ENCODE data around the gene TBC1D1. TPM values are rescaled to one million over a fixed set of nuclear protein-coding genes. Genes with fewer than 3 reads are reported as not detected.

The TBC1D1 gene
- total and polyA plus RNA-seq, 2 donors (not counting 3 experiments of a cell fraction or from before 2014, with no cell fraction given), result 63.5 to 116 TPM

DNA sequence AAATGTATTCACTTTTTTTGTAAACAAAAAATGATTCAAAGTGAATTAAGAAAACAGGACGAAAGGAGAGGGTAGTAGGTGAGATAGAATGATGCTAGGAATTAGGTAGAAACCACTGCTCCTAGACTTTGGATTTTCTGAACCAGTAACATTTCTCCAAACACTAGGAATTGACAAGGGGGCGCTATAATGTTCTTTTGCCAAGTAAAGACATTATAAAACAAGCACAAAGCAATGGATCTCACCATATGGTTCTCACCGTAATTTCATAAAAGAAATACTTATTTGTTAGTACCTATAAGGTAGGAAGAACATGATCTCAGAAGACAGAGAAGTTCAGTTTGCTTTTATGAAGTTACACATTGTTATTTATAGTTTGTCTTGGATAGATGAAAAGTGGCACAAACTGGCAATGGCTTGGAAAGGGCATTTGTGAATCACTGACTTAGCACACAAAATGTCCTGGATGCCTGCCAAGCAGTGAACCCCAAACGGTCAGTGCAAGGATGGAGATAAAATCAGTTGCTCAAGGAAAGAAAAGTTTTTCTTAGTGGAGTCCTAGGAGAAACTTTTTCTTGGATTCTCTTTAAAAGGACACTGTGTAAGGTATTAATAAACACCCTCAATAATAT is 8.1 kb upstream of the TBC1D1 start:
- FAIRE-seq, result no peak
- no peak overlapping the region for H3K9ac ChIP-seq (replicated peaks; ENCODE audit: extremely low read depth, insufficient read depth, low read length)
- H3K4me2 ChIP-seq (ENCODE audit: insufficient read depth, low read length), result no peak overlapping the region
- CTCF ChIA-PET, result no interaction called here
- intact Hi-C loops (cut with micrococcal nuclease) (no loop called here), dilution Hi-C loops (cut with MboI; ENCODE audit: extremely low pct_ligation_motif_present, low sequenced_read_pairs) (no loop called here)
- peaks cover 2 to 5% of the 10 kb centered on the region in 2 experiments for H3K27me3 ChIP-seq (ENCODE audit: control insufficient read depth in 2 of 2, insufficient read depth in 2 of 2, low read length in 2 of 2)
- H3K36me3 ChIP-seq (ENCODE audit: control insufficient read depth in 2 of 2, extremely low read depth in 1 of 2, insufficient read depth in 2 of 2, low read length in 2 of 2), result no peaks in the 10 kb centered on the region
- H3K4me3 ChIP-seq (replicated peaks in 1 of 3; ENCODE audit: insufficient read depth in 1 of 3, low read depth in 1 of 3, low read length in 3 of 3), result no peak overlapping the region
- TF ChIP-seq MAX (IDR thresholded peaks at IDR 0.05; ENCODE audit: insufficient read depth, insufficient read length), result no peak
- TF ChIP-seq, protein P1, sequence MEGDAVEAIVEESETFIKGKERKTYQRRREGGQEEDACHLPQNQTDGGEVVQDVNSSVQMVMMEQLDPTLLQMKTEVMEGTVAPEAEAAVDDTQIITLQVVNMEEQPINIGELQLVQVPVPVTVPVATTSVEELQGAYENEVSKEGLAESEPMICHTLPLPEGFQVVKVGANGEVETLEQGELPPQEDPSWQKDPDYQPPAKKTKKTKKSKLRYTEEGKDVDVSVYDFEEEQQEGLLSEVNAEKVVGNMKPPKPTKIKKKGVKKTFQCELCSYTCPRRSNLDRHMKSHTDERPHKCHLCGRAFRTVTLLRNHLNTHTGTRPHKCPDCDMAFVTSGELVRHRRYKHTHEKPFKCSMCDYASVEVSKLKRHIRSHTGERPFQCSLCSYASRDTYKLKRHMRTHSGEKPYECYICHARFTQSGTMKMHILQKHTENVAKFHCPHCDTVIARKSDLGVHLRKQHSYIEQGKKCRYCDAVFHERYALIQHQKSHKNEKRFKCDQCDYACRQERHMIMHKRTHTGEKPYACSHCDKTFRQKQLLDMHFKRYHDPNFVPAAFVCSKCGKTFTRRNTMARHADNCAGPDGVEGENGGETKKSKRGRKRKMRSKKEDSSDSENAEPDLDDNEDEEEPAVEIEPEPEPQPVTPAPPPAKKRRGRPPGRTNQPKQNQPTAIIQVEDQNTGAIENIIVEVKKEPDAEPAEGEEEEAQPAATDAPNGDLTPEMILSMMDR (IDR thresholded peaks at IDR 0.05; ENCODE audit: extremely low read depth in 1 of 2, insufficient read depth in 1 of 2, low read depth in 1 of 2, low read length in 2 of 2), result peak in 1 of 2 donors; percentile 10
- no peaks in the 10 kb centered on the region for H4K20me1 ChIP-seq (replicated peaks; ENCODE audit: control insufficient read depth, extremely low read depth, insufficient read depth, low read length)
- POLR2A ChIA-PET, result no interaction called here
- H3K79me2 ChIP-seq (ENCODE audit: control insufficient read depth, insufficient read depth, low read length), result no peaks in the 10 kb centered on the region
- no peaks in the 10 kb centered on the region for H3K9me3 ChIP-seq (replicated peaks; ENCODE audit: control insufficient read depth, insufficient read depth, low read length)
- H2AFZ ChIP-seq (ENCODE audit: low read depth, low read length), result no peak overlapping the region
- H3K27ac ChIP-seq (ENCODE audit: insufficient read depth, low read depth, low read length), result no peak overlapping the region
- DNase-seq (ENCODE audit: low read depth, low spot score), result no peak
- no peaks in the 10 kb centered on the region for H3K9me1 ChIP-seq (replicated peaks; ENCODE audit: control insufficient read depth, extremely low read depth, insufficient read depth, low read length)
- H3K4me1 ChIP-seq (ENCODE audit: control insufficient read depth, extremely low read depth, insufficient read depth, low read length), result no peaks in the 10 kb centered on the region
- BruUV-seq (replicated peaks), result no TSS peak

GRCh38 chr4:37884855-37885487 is 5.9 kb upstream of the TBC1D1 start:
- dilution Hi-C loops (cut with MboI; ENCODE audit: extremely low pct_ligation_motif_present, low sequenced_read_pairs) (no loop called here), intact Hi-C loops (cut with micrococcal nuclease) (no loop called here)
- H2AFZ ChIP-seq (ENCODE audit: low read depth, low read length), result no peak overlapping the region
- H3K4me2 ChIP-seq (ENCODE audit: insufficient read depth, low read length), result no peak overlapping the region
- H3K4me1 ChIP-seq (ENCODE audit: control insufficient read depth, extremely low read depth, insufficient read depth, low read length), result no peaks in the 10 kb centered on the region
- no peak overlapping the region for H3K27ac ChIP-seq (ENCODE audit: insufficient read depth, low read depth, low read length)
- no peak overlapping the region for H3K9ac ChIP-seq (replicated peaks; ENCODE audit: extremely low read depth, insufficient read depth, low read length)
- no peaks in the 10 kb centered on the region for H3K79me2 ChIP-seq (ENCODE audit: control insufficient read depth, insufficient read depth, low read length)
- no peaks in the 10 kb centered on the region for H3K36me3 ChIP-seq (ENCODE audit: control insufficient read depth in 2 of 2, extremely low read depth in 1 of 2, insufficient read depth in 2 of 2, low read length in 2 of 2)
- H3K9me3 ChIP-seq (replicated peaks; ENCODE audit: control insufficient read depth, insufficient read depth, low read length), result no peaks in the 10 kb centered on the region
- no peak overlapping the region for H3K4me3 ChIP-seq (replicated peaks in 1 of 3; ENCODE audit: insufficient read depth in 1 of 3, low read depth in 1 of 3, low read length in 3 of 3)
- POLR2A ChIA-PET, result no interaction called here
- H4K20me1 ChIP-seq (replicated peaks; ENCODE audit: control insufficient read depth, extremely low read depth, insufficient read depth, low read length), result no peaks in the 10 kb centered on the region
- no peak for TF ChIP-seq MAX (IDR thresholded peaks at IDR 0.05; ENCODE audit: insufficient read depth, insufficient read length)
- TF ChIP-seq, protein P1 (IDR thresholded peaks at IDR 0.05; ENCODE audit: extremely low read depth in 1 of 2, insufficient read depth in 1 of 2, low read depth in 1 of 2, low read length in 2 of 2), result no peak
- no peak for TF ChIP-seq EZH2 (IDR thresholded peaks at IDR 0.05; ENCODE audit: borderline replicate concordance, low read depth, low read length, severe bottlenecking)
- no peak for TF ChIP-seq MYC (IDR thresholded peaks at IDR 0.05; ENCODE audit: low read depth, low read length)
- no peak for TF ChIP-seq JUN (IDR thresholded peaks at IDR 0.05; ENCODE audit: borderline replicate concordance, insufficient read depth, insufficient read length, low read depth)
- TF ChIP-seq POLR2A (IDR thresholded peaks at IDR 0.05; ENCODE audit: low read depth, low read length), result no peak
- TF ChIP-seq POLR2AphosphoS5 (IDR thresholded peaks at IDR 0.05; ENCODE audit: insufficient read depth, low read depth, low read length), result no peak
- TF ChIP-seq FOS (IDR thresholded peaks at IDR 0.05; ENCODE audit: borderline replicate concordance, insufficient read depth, low read length), result no peak
- no peak for TF ChIP-seq GATA2 (IDR thresholded peaks at IDR 0.05; ENCODE audit: insufficient read depth, insufficient read length, low read depth, low read length)
- no peak for FAIRE-seq
- H3K9me1 ChIP-seq (replicated peaks; ENCODE audit: control insufficient read depth, extremely low read depth, insufficient read depth, low read length), result no peaks in the 10 kb centered on the region
- no TSS peak for BruUV-seq (replicated peaks)
- peaks cover 16 to 17% of the 10 kb centered on the region in 2 experiments for H3K27me3 ChIP-seq (ENCODE audit: control insufficient read depth in 2 of 2, insufficient read depth in 2 of 2, low read length in 2 of 2)
- CTCF ChIA-PET, result interaction anchor here (1.1 to 1.7 kb wide), 2 partner anchors 11 to 59 kb away, joined by 3 to 4 read pairs; no protein-coding TSS in a partner anchor
- DNase-seq (ENCODE audit: low read depth, low spot score), result no peak

All from endothelial cell of umbilical vein (primary cell).